ENCODE measurements around the gene MRPL52.

DNA sequence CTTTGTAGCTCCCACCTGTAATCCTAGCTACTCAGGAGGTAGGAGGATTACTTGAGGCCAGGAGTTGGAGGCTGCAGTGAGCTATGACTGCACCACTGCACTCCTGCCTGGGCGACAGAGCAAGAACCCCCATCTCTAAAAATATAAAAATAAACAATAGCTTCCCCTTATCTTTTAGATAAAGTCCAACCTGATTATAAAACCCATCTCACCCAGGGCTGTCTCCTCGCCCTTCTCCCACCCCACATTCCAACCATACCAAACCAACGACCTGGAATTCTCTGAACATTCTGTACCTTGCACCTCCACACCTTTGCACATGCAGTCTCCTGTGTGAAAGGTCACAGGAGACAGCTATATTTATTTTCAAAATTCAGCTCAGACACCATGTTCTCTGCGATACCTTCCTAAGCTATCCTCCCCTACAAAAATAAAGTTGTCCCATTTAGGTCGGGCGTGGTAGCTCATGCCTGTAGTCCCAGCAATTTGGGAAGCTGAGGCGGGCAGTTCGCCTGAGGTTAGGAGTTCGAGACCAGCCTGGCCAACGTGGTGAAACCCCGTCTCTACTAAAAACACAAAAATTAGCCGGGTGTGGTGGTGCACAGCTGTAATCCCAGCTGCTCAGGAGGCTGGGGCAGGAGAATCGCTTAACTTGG lies 22.1 kb upstream of the MRPL52 start:
- TF ChIP-seq, protein P1, sequence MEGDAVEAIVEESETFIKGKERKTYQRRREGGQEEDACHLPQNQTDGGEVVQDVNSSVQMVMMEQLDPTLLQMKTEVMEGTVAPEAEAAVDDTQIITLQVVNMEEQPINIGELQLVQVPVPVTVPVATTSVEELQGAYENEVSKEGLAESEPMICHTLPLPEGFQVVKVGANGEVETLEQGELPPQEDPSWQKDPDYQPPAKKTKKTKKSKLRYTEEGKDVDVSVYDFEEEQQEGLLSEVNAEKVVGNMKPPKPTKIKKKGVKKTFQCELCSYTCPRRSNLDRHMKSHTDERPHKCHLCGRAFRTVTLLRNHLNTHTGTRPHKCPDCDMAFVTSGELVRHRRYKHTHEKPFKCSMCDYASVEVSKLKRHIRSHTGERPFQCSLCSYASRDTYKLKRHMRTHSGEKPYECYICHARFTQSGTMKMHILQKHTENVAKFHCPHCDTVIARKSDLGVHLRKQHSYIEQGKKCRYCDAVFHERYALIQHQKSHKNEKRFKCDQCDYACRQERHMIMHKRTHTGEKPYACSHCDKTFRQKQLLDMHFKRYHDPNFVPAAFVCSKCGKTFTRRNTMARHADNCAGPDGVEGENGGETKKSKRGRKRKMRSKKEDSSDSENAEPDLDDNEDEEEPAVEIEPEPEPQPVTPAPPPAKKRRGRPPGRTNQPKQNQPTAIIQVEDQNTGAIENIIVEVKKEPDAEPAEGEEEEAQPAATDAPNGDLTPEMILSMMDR (IDR thresholded peaks at IDR 0.05) = no peak
- TF ChIP-seq, protein P2, sequence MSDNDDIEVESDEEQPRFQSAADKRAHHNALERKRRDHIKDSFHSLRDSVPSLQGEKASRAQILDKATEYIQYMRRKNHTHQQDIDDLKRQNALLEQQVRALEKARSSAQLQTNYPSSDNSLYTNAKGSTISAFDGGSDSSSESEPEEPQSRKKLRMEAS (IDR thresholded peaks at IDR 0.05) = no peak
- TF ChIP-seq POLR2A (IDR thresholded peaks at IDR 0.05; ENCODE audit: low read length) (no peak), KDM1A (IDR thresholded peaks at IDR 0.05; ENCODE audit: low read depth) (no peak), CEBPB (IDR thresholded peaks at IDR 0.05) (no peak), KDM5A (IDR thresholded peaks at IDR 0.05) (no peak), EP300 (IDR thresholded peaks at IDR 0.05) (no peak), HOXA7 (CRISPR knock-in tag; IDR thresholded peaks at IDR 0.05) (no peak), MAZ (IDR thresholded peaks at IDR 0.05; ENCODE audit: borderline replicate concordance, low read depth, low read length) (no peak), CBX2 (IDR thresholded peaks at IDR 0.05; ENCODE audit: borderline replicate concordance, low read depth) (no peak), SMC3 (IDR thresholded peaks at IDR 0.05) (no peak)
- TF ChIP-seq, protein P3, sequence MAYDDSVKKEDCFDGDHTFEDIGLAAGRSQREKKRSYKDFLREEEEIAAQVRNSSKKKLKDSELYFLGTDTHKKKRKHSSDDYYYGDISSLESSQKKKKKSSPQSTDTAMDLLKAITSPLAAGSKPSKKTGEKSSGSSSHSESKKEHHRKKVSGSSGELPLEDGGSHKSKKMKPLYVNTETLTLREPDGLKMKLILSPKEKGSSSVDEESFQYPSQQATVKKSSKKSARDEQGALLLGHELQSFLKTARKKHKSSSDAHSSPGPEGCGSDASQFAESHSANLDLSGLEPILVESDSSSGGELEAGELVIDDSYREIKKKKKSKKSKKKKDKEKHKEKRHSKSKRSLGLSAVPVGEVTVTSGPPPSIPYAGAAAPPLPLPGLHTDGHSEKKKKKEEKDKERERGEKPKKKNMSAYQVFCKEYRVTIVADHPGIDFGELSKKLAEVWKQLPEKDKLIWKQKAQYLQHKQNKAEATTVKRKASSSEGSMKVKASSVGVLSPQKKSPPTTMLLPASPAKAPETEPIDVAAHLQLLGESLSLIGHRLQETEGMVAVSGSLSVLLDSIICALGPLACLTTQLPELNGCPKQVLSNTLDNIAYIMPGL (CRISPR knock-in tag; IDR thresholded peaks at IDR 0.05; ENCODE audit: borderline replicate concordance) = no peak
- TF ChIP-seq, protein P4, sequence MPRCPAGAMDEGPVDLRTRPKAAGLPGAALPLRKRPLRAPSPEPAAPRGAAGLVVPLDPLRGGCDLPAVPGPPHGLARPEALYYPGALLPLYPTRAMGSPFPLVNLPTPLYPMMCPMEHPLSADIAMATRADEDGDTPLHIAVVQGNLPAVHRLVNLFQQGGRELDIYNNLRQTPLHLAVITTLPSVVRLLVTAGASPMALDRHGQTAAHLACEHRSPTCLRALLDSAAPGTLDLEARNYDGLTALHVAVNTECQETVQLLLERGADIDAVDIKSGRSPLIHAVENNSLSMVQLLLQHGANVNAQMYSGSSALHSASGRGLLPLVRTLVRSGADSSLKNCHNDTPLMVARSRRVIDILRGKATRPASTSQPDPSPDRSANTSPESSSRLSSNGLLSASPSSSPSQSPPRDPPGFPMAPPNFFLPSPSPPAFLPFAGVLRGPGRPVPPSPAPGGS (IDR thresholded peaks at IDR 0.05) = no peak

Data from A549 (cell line).